ENCODE results near the gene KIAA0513.

The KIAA0513 gene

GRCh38 chr16:85004587-85005205 is 22.9 kb upstream of the KIAA0513 start:
- peak; percentile 91 for DNase-seq (ENCODE audit: low spot score)

DNA sequence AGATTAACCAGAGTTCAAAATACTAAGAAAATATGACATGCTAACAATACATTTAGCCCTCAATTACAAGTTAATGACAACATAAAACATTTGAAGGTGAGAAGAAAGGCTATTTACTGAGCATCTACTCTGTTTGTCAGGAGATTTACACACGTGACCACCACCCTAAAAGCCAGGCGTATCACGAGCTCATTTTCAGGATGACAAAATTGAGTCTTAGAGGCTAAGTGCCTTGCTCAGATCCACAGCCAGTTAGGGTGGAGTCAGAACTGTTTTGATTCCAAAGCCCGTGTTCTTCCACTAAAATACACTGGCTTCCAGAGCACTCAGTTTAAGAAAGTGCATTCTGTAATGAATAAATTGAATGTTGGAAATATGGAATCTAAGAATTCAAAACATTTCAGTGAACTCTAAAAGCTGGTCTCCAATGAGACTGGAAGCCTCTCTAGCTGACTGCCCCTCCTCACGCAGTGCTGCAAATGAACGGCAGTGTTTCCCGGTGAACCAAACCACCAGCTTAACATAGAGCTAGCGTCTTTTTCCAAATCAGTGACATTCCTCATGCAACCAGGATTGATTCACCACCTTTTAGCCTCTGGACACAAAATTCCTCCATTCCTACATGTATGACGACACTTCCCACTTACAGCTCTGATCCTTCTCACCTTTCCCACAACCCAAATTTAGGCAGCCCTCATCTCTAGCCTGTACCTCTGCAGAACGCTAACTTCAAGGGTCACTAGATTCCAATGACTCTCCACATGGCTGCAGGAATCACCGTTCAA is 22.1 kb upstream of the KIAA0513 start:
- peak; percentile 61 for DNase-seq (ENCODE audit: low spot score)

- DNase-seq (ENCODE audit: low spot score), result no peak
Observed at GRCh38 chr16:85006639-85007038, 21.0 kb upstream of the KIAA0513 start.

- no peak for DNase-seq (ENCODE audit: low spot score)
Observed at GRCh38 chr16:85007496-85008214, 19.9 kb upstream of the KIAA0513 start.

DNA sequence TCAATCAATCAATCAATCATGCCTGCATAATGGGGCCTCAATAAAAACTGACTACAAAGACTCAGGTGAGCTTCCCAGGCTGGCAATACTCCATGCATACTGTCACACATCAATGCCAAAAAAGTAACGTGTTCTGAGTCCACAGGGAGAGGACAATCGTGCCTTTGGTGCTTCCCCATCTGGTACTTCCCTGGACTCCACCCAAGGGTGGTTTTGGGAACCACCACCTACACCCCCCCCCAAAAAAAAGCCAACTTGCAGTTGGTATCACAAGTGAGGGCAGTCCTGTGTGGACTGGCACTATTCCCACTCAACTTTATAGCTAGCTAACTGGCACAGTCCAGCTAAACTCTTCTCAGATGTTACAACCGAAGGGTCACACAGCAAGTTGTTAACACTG is 19.3 kb upstream of the KIAA0513 start:
- no peak for DNase-seq (ENCODE audit: low spot score)

DNA sequence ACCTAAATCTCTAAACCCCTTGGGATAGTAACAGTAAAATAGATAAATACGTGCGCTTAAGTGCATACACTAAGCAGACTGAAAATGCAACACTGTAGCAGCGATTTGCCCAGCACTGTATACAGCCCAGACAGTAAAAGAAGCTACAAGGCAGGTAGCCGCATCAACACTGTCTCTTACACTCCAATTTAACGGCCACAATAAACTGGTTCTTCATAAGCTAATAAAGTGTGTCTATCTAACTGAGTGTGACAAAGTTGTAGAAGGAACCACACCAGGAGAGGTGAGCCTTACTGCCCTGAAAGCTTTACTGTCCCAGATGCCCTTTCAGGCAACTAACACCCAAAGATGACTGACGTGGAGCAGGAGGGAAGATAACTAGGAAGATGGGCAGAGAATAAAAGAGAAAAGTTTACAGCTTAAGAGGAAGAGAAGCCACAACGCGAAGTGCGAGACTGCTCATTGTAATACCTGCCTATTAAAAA is 17.1 kb upstream of the KIAA0513 start:
- DNase-seq (ENCODE audit: low spot score), result no peak

- DNase-seq (ENCODE audit: low spot score), result peak; percentile 91
Observed at GRCh38 chr16:85010931-85011845, 16.4 kb upstream of the KIAA0513 start, which contains the start of gene ZDHHC7. Gene ZDHHC7, minus strand, starts transcription at chr16:85011535. Its CDS starts 20,917 bp downstream, at chr16:84990618.

GRCh38 chr16:85011846-85012284 is 15.7 kb upstream of the KIAA0513 start:
- DNase-seq (ENCODE audit: low spot score), result no peak

DNA sequence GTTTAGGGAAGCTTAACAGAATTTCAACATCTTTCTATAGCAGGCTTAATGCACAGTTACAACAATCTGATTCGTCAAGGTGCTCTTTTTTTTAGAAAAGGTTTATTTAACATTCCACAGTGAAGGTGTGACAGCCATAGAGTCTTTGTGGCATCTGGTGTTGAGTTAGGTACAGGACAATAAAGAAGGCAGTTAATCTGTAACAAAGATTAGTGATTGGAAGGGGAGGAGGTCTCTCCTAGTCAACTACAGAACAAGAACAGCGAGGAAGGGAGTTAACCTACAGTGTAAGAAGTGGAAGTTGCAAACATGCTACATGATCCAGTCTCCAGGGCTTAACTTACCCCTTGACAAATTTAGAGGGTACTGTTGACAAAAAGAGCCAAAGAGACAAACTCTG is 13.3 kb upstream of the KIAA0513 start:
- no peak for DNase-seq (ENCODE audit: low spot score)

DNA sequence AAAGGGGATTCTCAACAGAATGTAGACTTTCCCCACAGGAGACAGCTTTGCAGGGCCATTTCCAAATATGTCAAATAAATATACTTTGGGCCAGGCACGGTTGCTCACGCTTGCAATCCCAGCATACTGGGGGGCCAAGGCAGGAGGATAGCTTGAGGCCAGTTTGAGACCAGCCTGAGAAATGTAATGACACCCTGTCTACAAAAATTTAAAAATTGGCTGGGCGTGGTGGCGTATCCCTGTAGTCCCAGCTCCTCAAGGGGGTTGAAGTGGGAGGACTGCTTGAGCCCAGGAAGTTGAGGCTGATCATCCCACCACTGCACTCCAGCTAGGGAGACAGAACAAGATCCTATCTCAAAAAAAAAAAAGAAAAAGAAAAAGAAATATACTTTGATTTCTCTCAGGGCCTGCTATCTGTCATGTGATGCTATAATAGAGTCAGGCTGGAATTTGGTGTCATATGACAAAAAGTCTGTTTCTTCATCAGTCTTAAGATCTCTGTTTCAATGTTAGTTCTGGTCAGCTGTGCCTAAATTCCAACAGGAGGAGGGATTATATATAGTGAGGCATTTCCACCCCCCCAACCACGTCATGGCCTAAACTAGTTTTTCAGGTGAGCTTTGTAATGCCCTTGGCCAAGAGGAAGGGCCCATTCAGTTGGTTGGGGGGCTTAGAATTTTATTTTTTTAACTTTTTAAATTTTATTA is 12.0 kb upstream of the KIAA0513 start:
- DNase-seq (ENCODE audit: low spot score), result no peak

DNA sequence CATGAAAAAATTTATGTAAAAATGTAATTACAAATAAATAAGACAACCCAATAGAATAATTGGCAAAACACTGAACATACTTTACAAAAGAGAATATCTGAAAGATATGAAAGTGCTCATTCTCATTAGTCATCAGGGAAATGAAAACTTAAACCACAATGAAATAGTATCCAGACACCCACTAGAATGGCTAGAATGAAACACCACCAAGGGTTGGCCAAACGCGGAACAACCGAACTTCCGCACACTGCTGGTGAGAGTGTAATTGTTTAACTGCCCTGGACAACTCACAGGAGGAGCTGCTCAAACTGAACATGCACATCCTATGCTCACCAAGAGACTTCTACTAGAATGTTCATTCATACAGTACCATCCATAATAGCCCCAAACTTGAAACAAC is 10.4 kb upstream of the KIAA0513 start:
- no peak for DNase-seq (ENCODE audit: low spot score)

DNA sequence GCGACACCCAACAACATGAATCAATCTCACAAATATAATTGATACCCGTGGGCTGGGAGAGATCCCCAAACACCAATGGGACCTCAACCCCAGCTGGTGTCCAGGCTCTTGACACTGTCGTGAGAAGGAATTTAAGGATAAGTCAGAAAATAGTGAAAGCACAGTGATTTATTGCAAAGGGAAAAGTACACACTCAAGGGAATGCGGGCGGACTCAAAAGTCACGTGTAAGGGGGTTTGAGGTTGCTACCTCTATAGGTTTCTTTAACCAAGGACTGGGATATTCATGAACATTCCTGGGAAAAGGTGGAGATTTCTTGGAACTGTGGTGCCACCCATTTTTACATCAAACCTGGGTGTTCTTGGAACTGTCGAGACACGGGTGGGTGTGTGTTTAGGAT is 10.0 kb upstream of the KIAA0513 start:
- DNase-seq (ENCODE audit: low spot score), result no peak

DNA sequence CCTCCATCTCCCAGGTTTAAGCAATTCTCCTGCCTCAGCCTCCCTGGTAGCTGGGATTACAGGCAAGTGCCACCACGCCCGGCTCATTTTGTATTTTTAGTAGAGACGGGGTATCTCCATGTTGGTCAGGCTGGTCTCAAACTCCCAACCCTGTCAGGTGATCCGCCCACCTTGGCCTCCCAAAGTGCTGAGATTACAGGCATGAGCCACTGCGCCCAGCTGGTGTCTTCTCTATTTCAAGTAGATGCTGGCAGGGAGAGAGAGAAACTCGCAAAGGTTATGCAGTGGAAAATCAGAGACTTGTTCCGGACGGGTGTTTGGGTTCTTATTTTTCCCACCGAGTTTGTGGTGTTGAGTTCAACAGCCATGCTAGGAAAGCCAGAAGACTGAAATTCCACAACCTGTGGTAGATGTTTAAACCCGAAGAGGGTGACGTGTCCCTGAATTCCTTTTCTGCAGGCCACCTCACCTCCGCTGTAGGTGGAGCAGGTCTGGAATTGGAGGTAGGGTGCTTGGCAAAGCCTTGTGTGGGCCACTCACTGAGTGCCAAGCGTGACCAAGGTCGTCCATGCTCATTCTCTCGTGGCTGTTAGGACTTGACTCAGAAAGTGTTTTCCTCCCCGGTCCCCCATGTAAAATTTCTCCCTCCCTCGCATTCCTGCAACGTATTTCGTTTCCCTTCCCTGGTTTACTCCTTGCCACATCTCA is 8.9 kb upstream of the KIAA0513 start:
- no peak for DNase-seq (ENCODE audit: low spot score)

- no peak for DNase-seq (ENCODE audit: low spot score)
Observed at GRCh38 chr16:85019659-85020245, 7.8 kb upstream of the KIAA0513 start.

DNA sequence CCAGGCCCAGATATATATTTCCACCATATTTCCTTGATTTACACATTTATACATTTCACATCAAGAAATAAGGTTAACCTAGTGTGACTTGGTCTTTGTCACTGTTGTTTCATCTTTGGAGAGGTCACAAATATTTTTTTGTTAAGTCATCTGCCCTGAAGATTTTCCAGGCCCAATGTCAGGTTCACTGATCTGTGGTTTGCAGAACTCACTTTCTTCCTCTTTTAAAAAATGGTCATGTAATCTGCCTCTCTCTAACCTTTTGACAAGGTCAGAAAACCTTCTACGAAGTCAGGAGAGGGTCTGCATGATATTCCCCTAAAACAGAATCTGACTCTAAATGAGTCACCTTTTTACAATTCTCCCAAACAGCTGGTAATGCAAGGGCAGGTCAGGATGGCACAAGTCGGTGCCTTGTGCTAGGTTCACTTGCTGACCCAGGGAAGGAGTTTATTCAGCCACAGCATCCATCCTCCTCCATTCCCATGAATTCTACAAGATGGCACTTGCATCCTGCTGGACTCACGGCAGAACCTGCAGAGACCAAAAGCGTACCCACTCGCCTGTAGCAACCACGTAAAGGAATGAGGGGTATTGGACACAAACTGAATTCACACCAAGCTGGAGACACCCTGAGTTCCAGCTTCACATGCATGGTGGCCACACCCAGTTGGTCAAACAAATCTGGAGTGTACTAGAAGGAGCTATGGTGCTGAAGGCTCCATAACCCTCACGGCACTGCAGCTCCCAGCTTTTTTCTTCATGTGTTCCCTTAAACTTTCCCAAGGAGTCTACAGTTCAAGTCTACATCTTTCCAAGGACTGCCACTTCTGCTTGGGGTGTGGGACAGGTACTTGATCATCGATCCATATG is 1.6 kb upstream of the KIAA0513 start:
- DNase-seq (ENCODE audit: low spot score), result no peak

- no peak for DNase-seq (ENCODE audit: low spot score)
Observed at GRCh38 chr16:85026703-85027102, 892 bp upstream of the KIAA0513 start.

DNA sequence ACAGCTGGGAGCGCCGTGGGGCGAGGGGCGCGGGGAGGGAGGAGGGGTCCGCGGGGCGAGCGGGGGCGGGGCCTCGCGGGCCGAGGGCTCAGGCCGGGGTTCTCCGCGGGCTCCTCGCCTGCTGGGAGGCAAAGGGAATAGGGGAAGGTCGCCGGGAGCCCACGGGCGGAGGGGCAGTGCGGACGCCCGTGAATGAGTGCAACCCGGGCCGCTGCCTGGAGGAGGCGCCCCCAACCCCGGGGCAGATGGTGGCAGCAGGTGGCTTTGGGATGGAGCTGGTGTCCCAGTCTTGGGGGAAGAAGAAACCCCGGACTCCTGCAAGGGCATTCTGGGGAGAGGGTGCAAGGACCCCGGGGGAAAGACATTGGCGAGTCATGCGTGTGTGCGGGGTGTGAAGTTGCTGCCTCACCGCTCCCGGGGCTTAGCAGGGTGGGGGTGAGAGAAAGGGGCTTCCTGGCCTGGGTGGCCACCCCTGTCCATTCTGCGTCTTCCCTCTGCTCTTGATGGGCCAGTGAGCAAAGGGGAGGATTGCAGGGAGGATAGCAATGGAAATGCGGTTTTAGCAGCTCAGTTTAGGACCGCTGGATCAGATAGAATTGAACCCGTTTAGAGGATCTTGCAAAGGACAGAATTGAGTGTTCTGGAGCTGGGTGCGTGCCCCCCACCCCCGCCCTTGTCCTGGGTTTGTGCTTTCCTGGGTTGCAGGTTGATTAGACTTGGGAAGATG is 526 bp downstream of the KIAA0513 start:
- no peak for DNase-seq (ENCODE audit: low spot score)

GRCh38 chr16:85028685-85029407 is 1.3 kb downstream of the KIAA0513 start:
- DNase-seq (ENCODE audit: low spot score), result peak; percentile 35
